GM12875 (cell line): ENCODE data around the gene MBD3.
"Not testable (repeated sequence)": the region's sequence is repeated elsewhere in the genome, so short reads cannot be mapped to it uniquely, and the experiment has no call there.

Experiments used
- H3K4me3 ChIP-seq: one replicate; pipeline ENCODE4 v1.5.1; 2011; ENCODE audit warnings: low read depth, low read length, control low read depth
- TF ChIP-seq, protein P1 (sequence below): IDR thresholded peaks from 2 replicates; pipeline ENCODE4 v1.5.1; 2011; ENCODE audit warnings: low read depth, mild to moderate bottlenecking, control low read depth, inconsistent platforms, low read length, moderate library complexity, borderline replicate concordance; ENCODE audit not compliant: insufficient read depth

Gene MBD3

DNA sequence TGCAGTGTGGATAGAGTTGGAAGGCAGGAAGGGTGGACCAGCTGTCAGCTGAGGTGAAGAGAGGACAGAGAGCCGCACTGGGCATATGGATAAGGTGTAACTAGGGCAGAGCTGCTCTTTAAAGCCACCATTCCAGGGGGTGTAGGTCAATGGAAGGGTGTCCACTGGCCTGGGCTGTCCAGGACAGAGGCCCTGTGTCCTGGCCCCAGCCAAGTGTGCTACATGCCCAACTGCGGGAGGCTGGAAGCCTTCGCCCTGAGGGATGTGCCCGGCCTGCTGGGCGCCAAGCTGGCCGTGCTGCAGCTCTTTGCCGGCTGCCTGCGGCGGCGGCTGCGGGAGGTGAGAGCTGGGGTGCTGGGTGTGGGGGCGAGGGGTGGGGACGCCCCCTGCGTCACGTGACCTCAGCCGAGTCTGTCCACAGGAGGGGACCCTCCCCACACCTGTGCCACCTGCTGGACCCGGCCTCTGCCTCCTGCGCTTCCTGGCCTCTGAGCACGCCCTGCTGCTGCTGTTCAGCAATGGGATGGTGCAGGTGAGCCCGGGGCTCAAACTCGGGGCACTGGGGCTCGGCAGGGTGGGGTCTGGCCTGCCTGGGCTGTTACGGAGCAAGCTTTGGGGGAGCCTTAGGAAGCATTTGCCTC, 59.0 kb downstream of the MBD3 start:
- TF ChIP-seq, protein P1, sequence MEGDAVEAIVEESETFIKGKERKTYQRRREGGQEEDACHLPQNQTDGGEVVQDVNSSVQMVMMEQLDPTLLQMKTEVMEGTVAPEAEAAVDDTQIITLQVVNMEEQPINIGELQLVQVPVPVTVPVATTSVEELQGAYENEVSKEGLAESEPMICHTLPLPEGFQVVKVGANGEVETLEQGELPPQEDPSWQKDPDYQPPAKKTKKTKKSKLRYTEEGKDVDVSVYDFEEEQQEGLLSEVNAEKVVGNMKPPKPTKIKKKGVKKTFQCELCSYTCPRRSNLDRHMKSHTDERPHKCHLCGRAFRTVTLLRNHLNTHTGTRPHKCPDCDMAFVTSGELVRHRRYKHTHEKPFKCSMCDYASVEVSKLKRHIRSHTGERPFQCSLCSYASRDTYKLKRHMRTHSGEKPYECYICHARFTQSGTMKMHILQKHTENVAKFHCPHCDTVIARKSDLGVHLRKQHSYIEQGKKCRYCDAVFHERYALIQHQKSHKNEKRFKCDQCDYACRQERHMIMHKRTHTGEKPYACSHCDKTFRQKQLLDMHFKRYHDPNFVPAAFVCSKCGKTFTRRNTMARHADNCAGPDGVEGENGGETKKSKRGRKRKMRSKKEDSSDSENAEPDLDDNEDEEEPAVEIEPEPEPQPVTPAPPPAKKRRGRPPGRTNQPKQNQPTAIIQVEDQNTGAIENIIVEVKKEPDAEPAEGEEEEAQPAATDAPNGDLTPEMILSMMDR, result no peak
- no peak overlapping the region for H3K4me3 ChIP-seq

- H3K4me3 ChIP-seq, result no peak overlapping the region
- TF ChIP-seq, protein P1, result no peak
These were observed 60.7 kb downstream of the MBD3 start for GRCh38 chr19:1532003-1532402.

DNA sequence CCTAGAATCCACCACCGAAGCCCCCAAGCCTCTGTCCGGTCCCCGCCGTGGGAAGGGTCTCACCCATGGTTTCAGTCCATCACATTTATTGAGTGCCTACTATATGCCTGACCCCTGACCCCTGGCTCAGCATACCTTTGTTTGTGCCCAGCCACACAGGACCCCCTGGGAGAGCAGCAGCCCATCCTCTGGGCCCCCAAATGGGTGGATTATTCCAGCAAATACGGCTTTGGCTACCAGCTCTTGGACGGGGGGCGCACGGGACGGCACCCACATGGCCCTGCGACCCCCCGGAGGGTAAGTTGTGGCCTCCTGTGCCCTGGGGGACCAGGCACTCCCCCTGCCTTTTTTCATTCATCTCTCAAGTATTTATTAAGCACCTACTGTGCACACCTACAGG, 61.1 kb downstream of the MBD3 start:
- TF ChIP-seq, protein P1, result no peak
- no peak overlapping the region for H3K4me3 ChIP-seq

- H3K4me3 ChIP-seq, result not testable (repeated sequence)
These were observed 61.8 kb downstream of the MBD3 start for GRCh38 chr19:1530856-1531255.

DNA sequence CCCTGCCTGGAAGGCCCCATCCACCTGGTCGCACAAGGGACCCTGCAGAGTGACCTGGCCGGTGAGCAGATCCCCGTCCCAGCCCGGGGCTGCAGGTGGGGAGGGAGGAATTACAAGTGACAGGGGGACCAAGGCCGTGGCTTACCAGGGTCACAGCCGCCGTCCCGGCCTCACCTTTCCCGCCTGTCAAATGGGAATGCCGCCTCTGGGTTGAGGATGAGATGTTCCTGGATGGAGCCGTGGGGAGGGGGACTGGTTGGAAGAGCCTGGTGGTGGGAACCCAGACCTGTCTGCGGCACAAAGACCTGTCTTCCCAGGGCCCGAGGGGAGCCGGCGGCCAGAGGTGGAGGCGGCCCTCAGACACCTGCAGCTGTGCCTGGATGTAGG, 63.2 kb downstream of the MBD3 start:
- TF ChIP-seq, protein P1, result no peak
- H3K4me3 ChIP-seq, result no peak overlapping the region

DNA sequence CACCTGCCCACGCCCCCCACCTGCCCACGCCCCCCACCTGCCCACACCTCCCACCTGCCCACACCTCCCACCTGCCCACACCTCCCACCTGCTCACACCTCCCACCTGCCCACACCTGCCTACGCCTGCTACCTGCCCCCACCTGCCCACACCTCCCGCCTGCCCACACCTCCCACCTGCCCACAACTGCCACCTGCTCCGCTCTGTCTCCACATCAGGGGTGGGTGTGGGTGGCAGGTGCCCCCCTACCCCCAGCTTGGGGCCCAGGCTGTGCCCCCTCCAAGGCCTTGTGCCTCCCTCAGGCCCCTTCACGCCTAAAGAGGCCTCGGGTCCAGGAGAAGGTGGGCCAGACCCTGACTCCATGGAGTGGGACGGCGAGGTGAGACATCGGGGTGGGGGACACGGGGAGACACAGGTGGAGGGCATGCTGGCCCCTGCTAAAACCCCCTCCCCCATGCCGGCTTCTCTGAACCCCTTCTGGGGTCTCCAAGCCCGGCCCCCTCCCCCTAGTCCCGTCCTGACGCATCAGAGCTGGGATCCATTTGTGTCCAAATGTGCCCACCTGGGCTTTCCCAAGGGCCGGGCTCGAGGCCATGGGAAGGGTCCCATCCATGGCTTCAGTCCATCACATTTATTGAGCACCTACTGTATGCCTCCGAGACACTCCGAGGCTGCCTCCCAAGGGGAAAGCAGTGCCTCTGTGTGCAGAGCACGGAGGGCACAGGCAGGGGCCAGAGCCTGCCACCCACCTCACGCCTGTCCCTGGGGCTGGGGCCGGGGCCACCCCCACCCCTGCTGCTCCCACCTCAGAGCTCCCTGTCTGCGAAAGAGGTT, 63.9 kb downstream of the MBD3 start:
- H3K4me3 ChIP-seq, result no peak overlapping the region
- TF ChIP-seq, protein P1, result no peak

- TF ChIP-seq, protein P1, result no peak
- H3K4me3 ChIP-seq, result no peak overlapping the region
These were observed 64.9 kb downstream of the MBD3 start for GRCh38 chr19:1527650-1528309.
